IPS-NIHi11 (cell line): ENCODE data around the gene RTN4RL1.

Source experiments
- DNase-seq: peaks from one replicate; pipeline ENCODE4 v3.0.0; 2012; ENCODE audit warnings: mixed read lengths, low spot score

The RTN4RL1 gene

GRCh38 chr17:2059547-2060384, 34.6 kb upstream of the RTN4RL1 start:
- DNase-seq = no peak

DNA sequence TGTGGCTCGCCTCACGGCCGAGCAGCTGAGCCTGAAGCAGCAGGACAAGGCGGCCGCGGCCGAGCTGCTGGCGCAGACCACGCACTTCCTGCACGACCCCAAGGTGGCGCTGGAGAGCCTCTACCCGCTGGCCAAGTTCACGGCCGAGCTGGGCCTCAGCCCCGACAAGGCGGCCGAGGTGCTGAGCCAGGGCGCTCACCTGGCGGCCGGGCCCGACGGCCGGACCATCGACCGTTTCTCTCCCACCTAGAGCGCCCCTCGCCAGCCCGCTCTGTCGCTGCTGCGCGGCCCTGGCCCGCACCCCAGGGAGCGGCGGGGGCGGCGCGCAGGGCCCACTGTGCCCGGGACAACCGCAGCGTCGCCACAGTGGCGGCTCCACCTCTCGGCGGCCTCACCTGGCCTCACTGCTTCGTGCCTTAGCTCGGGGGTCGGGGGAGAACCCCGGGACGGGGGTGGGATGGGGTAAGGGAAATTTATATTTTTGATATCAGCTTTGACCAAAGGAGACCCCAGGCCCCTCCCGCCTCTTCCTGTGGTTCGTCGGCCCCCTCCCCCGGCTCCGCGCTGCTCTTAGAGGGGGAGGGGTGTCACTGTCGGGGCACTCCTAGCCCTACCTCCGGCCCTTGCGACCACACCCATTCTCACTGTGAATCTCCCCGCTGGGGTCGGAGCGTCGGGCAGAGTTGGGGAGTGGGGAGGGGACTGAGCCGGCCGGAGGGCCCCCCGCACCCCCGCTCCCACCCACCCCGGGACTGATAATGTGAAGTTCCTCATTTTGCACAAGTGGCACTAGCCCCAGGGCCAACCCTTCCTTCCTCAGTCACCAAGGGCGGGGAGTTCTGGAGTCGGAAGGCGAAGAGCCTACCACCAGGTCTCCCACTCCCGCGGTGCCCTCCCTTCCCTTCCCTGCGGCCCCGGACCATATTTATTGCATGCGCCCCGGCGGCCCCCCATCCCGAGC, 33.7 kb upstream of the RTN4RL1 start:
- DNase-seq = peak; percentile 82

DNA sequence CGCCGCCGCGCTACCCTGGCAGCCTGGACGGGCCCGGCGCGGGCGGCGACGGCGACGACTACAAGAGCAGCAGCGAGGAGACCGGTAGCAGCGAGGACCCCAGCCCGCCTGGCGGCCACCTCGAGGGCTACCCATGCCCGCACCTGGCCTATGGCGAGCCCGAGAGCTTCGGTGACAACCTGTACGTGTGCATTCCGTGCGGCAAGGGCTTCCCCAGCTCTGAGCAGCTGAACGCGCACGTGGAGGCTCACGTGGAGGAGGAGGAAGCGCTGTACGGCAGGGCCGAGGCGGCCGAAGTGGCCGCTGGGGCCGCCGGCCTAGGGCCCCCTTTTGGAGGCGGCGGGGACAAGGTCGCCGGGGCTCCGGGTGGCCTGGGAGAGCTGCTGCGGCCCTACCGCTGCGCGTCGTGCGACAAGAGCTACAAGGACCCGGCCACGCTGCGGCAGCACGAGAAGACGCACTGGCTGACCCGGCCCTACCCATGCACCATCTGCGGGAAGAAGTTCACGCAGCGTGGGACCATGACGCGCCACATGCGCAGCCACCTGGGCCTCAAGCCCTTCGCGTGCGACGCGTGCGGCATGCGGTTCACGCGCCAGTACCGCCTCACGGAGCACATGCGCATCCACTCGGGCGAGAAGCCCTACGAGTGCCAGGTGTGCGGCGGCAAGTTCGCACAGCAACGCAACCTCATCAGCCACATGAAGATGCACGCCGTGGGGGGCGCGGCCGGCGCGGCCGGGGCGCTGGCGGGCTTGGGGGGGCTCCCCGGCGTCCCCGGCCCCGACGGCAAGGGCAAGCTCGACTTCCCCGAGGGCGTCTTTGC, 32.8 kb upstream of the RTN4RL1 start:
- DNase-seq = peak; percentile 39

DNA sequence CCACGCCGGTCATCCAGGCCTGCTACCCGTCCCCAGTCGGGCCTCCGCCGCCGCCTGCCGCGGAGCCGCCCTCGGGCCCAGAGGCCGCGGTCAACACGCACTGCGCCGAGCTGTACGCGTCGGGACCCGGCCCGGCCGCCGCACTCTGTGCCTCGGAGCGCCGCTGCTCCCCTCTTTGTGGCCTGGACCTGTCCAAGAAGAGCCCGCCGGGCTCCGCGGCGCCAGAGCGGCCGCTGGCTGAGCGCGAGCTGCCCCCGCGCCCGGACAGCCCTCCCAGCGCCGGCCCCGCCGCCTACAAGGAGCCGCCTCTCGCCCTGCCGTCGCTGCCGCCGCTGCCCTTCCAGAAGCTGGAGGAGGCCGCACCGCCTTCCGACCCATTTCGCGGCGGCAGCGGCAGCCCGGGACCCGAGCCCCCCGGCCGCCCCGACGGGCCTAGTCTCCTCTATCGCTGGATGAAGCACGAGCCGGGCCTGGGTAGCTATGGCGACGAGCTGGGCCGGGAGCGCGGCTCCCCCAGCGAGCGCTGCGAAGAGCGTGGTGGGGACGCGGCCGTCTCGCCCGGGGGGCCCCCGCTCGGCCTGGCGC, 32.1 kb upstream of the RTN4RL1 start:
- no peak for DNase-seq

DNA sequence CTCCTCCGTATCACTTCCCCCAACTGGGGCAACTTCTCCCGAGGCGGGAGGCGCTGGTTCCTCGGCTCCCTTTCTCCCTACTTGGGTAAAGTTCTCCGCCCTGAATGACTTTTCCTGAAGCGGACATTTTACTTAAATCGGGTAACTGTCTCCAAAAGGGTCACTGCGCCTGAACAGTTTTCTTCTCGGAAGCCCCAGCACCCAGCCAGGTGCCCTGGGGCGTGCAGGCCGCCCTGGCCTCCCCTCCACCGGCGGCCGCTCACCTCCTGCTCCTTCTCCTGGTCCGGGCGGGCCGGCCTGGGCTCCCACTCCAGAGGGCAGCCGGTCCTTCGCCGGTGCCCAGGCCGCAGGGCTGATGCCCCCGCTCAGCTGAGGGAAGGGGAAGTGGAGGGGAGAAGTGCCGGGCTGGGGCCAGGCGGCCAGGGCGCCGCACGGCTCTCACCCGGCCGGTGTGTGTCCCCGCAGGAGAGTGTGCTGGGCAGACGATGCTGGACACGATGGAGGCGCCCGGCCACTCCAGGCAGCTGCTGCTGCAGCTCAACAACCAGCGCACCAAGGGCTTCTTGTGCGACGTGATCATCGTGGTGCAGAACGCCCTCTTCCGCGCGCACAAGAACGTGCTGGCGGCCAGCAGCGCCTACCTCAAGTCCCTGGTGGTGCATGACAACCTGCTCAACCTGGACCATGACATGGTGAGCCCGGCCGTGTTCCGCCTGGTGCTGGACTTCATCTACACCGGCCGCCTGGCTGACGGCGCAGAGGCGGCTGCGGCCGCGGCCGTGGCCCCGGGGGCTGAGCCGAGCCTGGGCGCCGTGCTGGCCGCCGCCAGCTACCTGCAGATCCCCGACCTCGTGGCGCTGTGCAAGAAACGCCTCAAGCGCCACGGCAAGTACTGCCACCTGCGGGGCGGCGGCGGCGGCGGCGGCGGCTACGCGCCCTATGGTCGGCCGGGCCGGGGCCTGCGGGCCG, 31.4 kb upstream of the RTN4RL1 start:
- peak; percentile 60 for DNase-seq

GRCh38 chr17:2055292-2056205, 30.4 kb upstream of the RTN4RL1 start:
- DNase-seq = no peak

- peak; percentile 86 for DNase-seq
These were observed 29.6 kb upstream of the RTN4RL1 start, which contains the start of gene HIC1 for GRCh38 chr17:2054512-2055291. TSS of gene HIC1 (plus strand) at chr17:2055103. CDS start at chr17:2056691, 1,588 bp downstream.

DNA sequence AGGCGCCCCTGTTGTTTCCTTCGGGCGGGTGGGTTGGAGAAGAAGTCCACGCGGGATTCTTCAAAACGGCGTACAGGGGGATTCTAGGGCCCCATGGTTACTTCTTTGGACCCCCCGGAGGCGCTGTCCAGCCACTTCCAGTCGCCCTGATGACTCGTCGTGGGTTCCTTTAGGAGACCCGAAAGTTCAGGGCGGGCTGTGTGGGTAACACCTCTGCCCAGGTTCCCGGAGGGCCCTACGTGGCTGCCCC, 29.1 kb upstream of the RTN4RL1 start:
- no peak for DNase-seq

- peak; percentile 52 for DNase-seq
These were observed 28.5 kb upstream of the RTN4RL1 start for GRCh38 chr17:2053380-2054261.

GRCh38 chr17:2051933-2052559, 26.9 kb upstream of the RTN4RL1 start:
- no peak for DNase-seq

DNA sequence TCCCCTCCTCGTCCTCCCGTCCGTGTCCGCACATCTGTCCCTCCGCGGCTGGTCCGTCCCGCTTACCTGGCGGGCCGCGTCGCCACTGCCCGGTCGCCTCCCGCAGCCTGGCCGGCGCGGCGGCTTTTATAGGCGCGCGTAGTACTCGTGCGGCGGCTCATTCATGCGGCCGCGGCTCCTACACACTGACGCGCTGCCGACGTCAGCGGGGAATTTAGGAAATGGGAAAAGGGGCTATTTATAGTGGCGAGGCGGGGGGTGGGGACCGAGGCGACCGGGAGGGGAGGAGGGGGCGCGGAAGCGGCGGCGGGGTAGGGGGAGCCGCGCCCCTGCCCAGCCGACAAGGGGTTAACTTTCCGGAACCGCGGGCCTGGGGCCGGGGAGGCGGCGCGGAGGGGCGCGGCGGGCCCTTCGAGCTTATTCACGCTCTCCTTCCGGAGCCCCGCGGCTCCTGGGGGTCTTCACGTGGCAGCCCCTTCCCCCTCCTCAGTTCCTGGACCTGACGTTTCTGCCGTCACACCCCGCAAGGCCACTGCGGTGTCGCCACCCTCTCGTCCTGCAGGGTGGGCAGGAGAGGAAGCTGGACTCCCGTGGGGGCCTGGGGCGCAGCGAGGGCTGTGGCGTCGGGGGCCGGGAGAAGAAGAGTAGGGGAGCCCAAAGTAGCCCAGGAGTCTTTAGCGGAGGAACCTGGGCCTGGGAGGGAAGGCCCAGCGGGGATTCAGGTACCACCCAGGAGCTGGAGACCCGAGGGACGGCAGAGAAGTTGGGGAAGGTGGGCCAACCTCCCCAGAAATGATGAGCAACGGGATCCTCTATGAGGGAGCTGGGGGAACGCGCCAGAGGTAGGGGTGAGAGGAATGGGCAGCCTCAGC, 26.2 kb upstream of the RTN4RL1 start:
- DNase-seq = no peak

DNA sequence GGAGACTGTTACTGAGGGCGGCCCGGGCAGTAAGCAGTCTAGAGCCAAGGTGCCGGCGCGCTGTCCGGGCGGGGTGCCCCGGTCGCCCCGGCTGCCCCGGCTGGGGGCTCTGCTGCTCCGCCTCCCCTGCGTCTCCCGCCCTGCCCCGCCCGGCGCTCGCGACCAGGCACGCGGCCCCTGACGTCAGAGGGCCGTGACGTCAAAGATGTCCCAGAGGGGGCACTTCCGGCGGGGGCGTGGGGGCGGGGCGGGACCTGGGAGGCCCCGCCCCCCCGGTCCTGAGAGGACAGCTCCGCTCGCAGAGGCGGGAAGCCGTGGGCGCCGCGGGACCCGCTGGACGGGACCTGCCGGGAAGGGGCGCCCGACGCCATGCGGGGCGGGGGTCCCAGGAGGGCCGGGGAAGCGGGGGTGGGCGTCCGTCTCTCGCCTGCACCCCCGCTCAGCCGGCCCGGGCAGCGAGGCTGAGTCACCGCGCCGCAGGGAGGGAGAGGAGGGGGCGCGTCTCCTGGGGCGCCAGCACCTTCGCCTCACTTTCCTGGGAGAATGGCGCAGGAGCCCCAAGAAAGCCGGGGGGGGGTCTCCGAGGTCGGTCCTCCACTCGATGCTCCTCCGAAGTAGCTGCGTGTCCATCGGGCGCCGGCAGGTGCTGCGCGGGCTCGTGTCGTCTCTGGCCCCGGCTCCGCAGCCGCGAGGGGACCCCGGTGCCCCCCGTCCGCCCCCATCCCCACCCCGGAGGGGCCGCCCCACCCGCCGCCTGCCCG, 25.3 kb upstream of the RTN4RL1 start:
- DNase-seq = peak; percentile 70

DNA sequence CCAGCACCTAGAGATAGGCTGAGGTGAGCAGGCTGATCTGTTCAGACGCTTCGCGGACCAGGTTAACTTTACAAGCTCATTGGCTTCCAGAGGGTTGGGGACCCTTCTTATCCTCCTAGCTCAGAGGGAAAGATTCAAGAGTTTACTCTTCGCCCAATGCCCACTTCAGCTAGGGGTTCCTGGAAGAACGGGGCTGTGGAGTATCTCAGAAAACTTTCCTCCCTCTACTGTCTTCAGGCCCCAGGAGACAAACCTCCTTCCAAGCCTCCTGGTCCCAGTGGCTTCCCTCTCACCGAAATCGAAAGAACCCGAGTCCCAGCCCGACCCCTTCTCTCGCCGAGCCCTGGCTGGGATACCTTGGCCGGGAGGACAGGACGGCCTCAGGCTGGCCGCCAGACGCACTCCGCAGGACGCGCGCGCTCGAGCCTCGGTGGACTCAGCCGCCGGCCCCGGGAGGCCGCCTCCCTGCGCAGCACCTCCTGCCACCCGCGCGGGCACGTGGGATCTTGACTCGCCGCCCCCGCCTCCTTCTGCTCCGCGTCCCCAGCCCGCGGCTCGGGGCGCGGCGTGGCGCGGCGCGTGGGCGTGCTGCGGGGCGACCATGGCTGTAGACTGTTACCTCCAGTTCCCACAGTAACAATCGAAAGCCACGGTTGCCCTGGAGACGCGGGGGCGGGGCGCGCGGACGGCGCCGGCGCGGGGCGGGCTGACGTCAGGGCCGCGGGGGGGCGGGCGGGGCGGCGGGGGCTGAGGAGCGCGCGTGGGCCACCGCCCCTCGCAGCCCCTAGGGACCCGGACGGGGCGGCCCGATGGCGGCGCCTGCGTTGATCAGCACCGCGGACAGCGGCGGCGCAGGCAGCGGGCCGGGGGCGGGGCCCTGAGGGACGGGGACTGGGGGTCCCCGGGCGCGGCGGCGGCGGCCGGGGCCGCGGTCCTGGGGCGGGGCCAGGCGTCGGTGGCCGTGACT, 24.5 kb upstream of the RTN4RL1 start:
- peak; percentile 91 for DNase-seq

GRCh38 chr17:2048805-2049204, 23.7 kb upstream of the RTN4RL1 start:
- DNase-seq = no peak
